ENCODE measurements around the gene PRKAR1A.

DNA sequence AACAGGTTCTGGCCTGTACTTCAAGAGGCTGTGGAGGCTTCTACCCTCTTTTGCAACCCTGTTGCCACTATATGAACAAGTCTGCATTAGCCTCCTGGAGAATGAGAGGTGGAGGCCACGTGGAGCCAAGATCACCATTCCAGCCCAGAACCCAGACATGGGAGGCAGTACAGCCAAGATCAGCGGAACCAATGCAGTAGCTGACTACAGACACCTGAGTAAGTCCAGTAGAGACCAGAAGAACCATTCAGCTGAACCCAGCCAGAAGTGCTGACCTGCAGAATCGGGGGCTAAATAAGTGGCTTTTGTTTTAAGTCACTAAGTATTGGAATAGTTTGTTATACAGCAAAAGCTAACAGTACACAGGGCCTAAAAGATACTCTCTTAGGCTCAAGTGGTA lies 76.9 kb downstream of the PRKAR1A start:
- TF ChIP-seq, protein P1, sequence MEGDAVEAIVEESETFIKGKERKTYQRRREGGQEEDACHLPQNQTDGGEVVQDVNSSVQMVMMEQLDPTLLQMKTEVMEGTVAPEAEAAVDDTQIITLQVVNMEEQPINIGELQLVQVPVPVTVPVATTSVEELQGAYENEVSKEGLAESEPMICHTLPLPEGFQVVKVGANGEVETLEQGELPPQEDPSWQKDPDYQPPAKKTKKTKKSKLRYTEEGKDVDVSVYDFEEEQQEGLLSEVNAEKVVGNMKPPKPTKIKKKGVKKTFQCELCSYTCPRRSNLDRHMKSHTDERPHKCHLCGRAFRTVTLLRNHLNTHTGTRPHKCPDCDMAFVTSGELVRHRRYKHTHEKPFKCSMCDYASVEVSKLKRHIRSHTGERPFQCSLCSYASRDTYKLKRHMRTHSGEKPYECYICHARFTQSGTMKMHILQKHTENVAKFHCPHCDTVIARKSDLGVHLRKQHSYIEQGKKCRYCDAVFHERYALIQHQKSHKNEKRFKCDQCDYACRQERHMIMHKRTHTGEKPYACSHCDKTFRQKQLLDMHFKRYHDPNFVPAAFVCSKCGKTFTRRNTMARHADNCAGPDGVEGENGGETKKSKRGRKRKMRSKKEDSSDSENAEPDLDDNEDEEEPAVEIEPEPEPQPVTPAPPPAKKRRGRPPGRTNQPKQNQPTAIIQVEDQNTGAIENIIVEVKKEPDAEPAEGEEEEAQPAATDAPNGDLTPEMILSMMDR (conservative IDR thresholded peaks at IDR 0.05) = no peak
- TF ChIP-seq ZFX (IDR thresholded peaks at IDR 0.05) = no peak

Data from C4-2B (cell line).